ENCODE measurements around the gene ZNF469.

The ZNF469 gene

GRCh38 chr16:88411951-88412576 is 29.3 kb downstream of the ZNF469 start:
- no peak overlapping the region for H3K4me3 ChIP-seq (replicated peaks in 1 of 2; ENCODE audit: low read depth in 2 of 2, low read length in 2 of 2)
- no peak for DNase-seq (ENCODE audit: low read depth in 2 of 2)
- TF ChIP-seq CTCF (IDR thresholded peaks at IDR 0.05; ENCODE audit: low read depth, low read length): no peak

GRCh38 chr16:88412766-88413165 is 30.0 kb downstream of the ZNF469 start:
- no peak for TF ChIP-seq CTCF (IDR thresholded peaks at IDR 0.05; ENCODE audit: low read depth, low read length)
- H3K4me3 ChIP-seq (replicated peaks in 1 of 2; ENCODE audit: low read depth in 2 of 2, low read length in 2 of 2): no peak overlapping the region
- no peak for DNase-seq (ENCODE audit: low read depth in 2 of 2)

- DNase-seq (ENCODE audit: low read depth in 2 of 2): no peak
- no peak for TF ChIP-seq CTCF (IDR thresholded peaks at IDR 0.05; ENCODE audit: low read depth, low read length)
- H3K4me3 ChIP-seq (replicated peaks in 1 of 2; ENCODE audit: low read depth in 2 of 2, low read length in 2 of 2): no peak overlapping the region
Observed at GRCh38 chr16:88413231-88413630, 30.5 kb downstream of the ZNF469 start.

GRCh38 chr16:88413631-88414030 is 30.9 kb downstream of the ZNF469 start:
- no peak for TF ChIP-seq CTCF (IDR thresholded peaks at IDR 0.05; ENCODE audit: low read depth, low read length)
- no peak overlapping the region for H3K4me3 ChIP-seq (replicated peaks in 1 of 2; ENCODE audit: low read depth in 2 of 2, low read length in 2 of 2)
- no peak for DNase-seq (ENCODE audit: low read depth in 2 of 2)

- no peak for DNase-seq (ENCODE audit: low read depth in 2 of 2)
- no peak for TF ChIP-seq CTCF (IDR thresholded peaks at IDR 0.05; ENCODE audit: low read depth, low read length)
- no peak overlapping the region for H3K4me3 ChIP-seq (replicated peaks in 1 of 2; ENCODE audit: low read depth in 2 of 2, low read length in 2 of 2)
Observed at GRCh38 chr16:88414521-88415380, 32.0 kb downstream of the ZNF469 start.

- TF ChIP-seq CTCF (IDR thresholded peaks at IDR 0.05; ENCODE audit: low read depth, low read length): no peak
- no peak overlapping the region for H3K4me3 ChIP-seq (replicated peaks in 1 of 2; ENCODE audit: low read depth in 2 of 2, low read length in 2 of 2)
- no peak for DNase-seq (ENCODE audit: low read depth in 2 of 2)
Observed at GRCh38 chr16:88415381-88415705, 32.6 kb downstream of the ZNF469 start.

Measured in cardiac fibroblast (primary cell).